Measurements from ENCODE around the gene IRX4. TPM values are rescaled to one million over a fixed set of nuclear protein-coding genes. Genes with fewer than 3 reads are reported as not detected.

IRX4 gene
- total RNA-seq, 1 experiment from 2014 or later: 16.5 TPM

DNA sequence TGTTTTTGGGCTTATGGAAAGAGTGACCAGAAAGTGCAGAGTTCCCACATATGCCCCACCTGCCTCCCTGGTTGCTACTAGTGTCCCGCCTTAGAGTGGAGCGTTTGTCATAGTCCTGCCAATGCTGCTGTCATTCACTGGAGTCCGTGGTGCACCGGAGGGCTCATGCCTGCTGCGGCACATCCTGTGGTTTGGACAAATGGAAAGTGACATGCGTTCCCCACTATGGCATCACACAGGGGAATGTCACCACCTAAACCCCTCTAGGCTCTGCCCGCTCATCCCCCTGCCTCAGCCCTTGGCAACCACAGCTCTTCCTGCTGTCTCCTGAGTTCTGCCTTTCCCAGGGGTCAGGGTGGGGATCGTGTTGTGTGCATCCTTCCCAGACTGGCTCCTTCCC lies 29.2 kb downstream of the IRX4 start:
- Histone ChIP-seq H3K9ac (ENCODE audit: low read length) (no peak overlapping the region), H4K20me1 (ENCODE audit: insufficient read depth) (no peaks in the 10 kb centered on the region), H3K27ac (ENCODE audit: low read depth, low read length) (no peak overlapping the region), H3K9me2 (ENCODE audit: insufficient read depth) (no peaks in the 10 kb centered on the region), H3K27me3 (ENCODE audit: insufficient read depth, low read length) (peaks cover 4% of the 10 kb centered on the region; the same call in 1 of the 2 replicates), H3K4me1 (ENCODE audit: control insufficient read depth in 1 of 2, insufficient read depth in 2 of 2, low read length in 2 of 2) (no peaks in the 10 kb centered on the region), H3K79me2 (ENCODE audit: insufficient read depth, low read length) (no peaks in the 10 kb centered on the region), H3K4me3 (replicated peaks in 1 of 2; ENCODE audit: low read depth in 1 of 2, low read length in 2 of 2) (no peak overlapping the region), H3K36me3 (ENCODE audit: control insufficient read depth in 1 of 2, insufficient read depth in 2 of 2, low read length in 2 of 2) (no peaks in the 10 kb centered on the region), H3K4me2 (ENCODE audit: low read length) (no peak overlapping the region), H3K9me3 (ENCODE audit: control insufficient read depth in 1 of 2, insufficient read depth in 1 of 2, low read depth in 1 of 2, low read length in 2 of 2) (no peaks in the 10 kb centered on the region), H2AFZ (ENCODE audit: low read depth, low read length, poor library complexity, severe bottlenecking) (no peak overlapping the region)
- no peak for TF ChIP-seq EGR1 (IDR thresholded peaks at IDR 0.05; ENCODE audit: low read depth)
- TF ChIP-seq, protein P1, sequence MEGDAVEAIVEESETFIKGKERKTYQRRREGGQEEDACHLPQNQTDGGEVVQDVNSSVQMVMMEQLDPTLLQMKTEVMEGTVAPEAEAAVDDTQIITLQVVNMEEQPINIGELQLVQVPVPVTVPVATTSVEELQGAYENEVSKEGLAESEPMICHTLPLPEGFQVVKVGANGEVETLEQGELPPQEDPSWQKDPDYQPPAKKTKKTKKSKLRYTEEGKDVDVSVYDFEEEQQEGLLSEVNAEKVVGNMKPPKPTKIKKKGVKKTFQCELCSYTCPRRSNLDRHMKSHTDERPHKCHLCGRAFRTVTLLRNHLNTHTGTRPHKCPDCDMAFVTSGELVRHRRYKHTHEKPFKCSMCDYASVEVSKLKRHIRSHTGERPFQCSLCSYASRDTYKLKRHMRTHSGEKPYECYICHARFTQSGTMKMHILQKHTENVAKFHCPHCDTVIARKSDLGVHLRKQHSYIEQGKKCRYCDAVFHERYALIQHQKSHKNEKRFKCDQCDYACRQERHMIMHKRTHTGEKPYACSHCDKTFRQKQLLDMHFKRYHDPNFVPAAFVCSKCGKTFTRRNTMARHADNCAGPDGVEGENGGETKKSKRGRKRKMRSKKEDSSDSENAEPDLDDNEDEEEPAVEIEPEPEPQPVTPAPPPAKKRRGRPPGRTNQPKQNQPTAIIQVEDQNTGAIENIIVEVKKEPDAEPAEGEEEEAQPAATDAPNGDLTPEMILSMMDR (IDR thresholded peaks at IDR 0.05 in 2 of 3, conservative IDR thresholded peaks at IDR 0.05 in 1 of 3; ENCODE audit: borderline replicate concordance in 1 of 3, insufficient read depth in 1 of 3, low read depth in 2 of 3, low read length in 2 of 3): no peak
- TF ChIP-seq, protein P2, sequence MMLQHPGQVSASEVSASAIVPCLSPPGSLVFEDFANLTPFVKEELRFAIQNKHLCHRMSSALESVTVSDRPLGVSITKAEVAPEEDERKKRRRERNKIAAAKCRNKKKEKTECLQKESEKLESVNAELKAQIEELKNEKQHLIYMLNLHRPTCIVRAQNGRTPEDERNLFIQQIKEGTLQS (IDR thresholded peaks at IDR 0.05): no peak
- TF ChIP-seq ZFX (IDR thresholded peaks at IDR 0.05): no peak
- TF ChIP-seq, protein P3, sequence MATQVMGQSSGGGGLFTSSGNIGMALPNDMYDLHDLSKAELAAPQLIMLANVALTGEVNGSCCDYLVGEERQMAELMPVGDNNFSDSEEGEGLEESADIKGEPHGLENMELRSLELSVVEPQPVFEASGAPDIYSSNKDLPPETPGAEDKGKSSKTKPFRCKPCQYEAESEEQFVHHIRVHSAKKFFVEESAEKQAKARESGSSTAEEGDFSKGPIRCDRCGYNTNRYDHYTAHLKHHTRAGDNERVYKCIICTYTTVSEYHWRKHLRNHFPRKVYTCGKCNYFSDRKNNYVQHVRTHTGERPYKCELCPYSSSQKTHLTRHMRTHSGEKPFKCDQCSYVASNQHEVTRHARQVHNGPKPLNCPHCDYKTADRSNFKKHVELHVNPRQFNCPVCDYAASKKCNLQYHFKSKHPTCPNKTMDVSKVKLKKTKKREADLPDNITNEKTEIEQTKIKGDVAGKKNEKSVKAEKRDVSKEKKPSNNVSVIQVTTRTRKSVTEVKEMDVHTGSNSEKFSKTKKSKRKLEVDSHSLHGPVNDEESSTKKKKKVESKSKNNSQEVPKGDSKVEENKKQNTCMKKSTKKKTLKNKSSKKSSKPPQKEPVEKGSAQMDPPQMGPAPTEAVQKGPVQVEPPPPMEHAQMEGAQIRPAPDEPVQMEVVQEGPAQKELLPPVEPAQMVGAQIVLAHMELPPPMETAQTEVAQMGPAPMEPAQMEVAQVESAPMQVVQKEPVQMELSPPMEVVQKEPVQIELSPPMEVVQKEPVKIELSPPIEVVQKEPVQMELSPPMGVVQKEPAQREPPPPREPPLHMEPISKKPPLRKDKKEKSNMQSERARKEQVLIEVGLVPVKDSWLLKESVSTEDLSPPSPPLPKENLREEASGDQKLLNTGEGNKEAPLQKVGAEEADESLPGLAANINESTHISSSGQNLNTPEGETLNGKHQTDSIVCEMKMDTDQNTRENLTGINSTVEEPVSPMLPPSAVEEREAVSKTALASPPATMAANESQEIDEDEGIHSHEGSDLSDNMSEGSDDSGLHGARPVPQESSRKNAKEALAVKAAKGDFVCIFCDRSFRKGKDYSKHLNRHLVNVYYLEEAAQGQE (IDR thresholded peaks at IDR 0.05; ENCODE audit: low read depth): no peak
- no peak for TF ChIP-seq SIN3A (IDR thresholded peaks at IDR 0.05; ENCODE audit: low read depth)
- TF ChIP-seq RAD21 (IDR thresholded peaks at IDR 0.05; ENCODE audit: low read depth): no peak
- no peak for TF ChIP-seq YY1 (IDR thresholded peaks at IDR 0.05; ENCODE audit: extremely low read depth, insufficient replicate concordance, low read depth, low read length)
- intact Hi-C loops (cut with micrococcal nuclease): no loop called here
- ChIA-PET RAD21 (ENCODE audit: low non-redundant PET in 1 of 2, low total read pairs in 2 of 2, uncharacterized antibody in 2 of 2, unreplicated experiment in 2 of 2) (no interaction called here), CTCF (no interaction called here), POLR2A (no interaction called here)
- DNase-seq (ENCODE audit: low read depth, low spot score) (no peak), ATAC-seq (no peak)
- no TSS peak for BruUV-seq (replicated peaks)

Measured in HCT116 (cell line).